NCI-H2196 (cell line): ENCODE measurements around the gene CKAP2.
"Not testable (repeated sequence)": the region's sequence is repeated elsewhere in the genome, so short reads cannot be mapped to it uniquely, and the experiment has no call there.

Source experiments
- DNase-seq: peaks from one replicate; lab custom pipeline; 2025; ENCODE audit not compliant: unreplicated experiment; lab: John Stamatoyannopoulos, UW

Gene CKAP2, protein sequence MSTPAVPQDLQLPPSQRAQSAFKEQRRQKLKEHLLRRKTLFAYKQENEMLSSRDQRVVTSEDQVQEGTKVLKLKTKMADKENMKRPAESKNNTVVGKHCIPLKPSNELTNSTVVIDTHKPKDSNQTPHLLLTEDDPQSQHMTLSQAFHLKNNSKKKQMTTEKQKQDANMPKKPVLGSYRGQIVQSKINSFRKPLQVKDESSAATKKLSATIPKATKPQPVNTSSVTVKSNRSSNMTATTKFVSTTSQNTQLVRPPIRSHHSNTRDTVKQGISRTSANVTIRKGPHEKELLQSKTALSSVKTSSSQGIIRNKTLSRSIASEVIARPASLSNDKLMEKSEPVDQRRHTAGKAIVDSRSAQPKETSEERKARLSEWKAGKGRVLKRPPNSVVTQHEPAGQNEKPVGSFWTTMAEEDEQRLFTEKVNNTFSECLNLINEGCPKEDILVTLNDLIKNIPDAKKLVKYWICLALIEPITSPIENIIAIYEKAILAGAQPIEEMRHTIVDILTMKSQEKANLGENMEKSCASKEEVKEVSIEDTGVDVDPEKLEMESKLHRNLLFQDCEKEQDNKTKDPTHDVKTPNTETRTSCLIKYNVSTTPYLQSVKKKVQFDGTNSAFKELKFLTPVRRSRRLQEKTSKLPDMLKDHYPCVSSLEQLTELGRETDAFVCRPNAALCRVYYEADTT

DNA sequence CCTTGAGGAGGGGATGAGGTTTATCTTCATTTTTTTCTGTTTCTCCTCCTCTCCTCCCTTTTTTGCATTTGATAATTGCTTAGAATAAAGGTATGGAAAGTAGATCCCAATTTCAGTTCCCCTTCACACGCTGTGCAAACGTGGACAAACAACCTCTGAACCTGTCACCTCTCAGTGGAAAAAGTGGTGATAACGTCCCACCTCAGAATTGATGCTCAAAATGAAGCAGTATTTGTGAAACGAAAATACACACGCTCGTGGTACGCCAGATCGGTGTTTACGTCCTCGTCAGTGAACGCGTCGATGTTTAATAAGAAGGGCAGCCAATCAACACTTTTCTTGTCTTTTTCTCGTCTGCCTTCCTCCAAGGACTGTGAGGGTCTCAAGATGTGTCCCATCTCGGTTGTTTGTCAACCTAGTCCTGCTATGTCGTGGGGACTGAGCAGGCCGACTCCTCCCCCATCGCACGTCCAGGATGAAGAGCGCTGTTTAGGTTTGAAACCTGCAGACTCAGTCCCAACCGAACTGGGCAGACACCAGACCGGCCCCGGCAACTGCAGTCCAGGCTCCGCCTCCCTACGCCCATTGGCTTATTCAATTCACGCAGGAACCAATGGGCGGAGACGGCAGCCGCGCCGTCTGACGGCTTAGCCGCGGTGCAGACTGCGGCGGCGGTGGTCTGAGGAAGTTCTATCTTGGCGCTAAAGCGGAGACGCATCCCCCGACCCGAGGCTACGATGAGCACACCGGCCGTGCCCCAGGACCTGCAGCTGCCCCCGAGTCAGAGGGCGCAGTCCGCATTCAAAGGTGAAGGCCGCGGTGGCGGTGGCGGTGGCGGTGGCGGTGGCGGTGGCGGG, at the start of gene CKAP2:
TSS of gene CKAP2 (plus strand) at position 659 of the 857 bp plus-strand sequence. CDS start at position 738, 79 bp downstream.
- peak; percentile 78 for DNase-seq

DNA sequence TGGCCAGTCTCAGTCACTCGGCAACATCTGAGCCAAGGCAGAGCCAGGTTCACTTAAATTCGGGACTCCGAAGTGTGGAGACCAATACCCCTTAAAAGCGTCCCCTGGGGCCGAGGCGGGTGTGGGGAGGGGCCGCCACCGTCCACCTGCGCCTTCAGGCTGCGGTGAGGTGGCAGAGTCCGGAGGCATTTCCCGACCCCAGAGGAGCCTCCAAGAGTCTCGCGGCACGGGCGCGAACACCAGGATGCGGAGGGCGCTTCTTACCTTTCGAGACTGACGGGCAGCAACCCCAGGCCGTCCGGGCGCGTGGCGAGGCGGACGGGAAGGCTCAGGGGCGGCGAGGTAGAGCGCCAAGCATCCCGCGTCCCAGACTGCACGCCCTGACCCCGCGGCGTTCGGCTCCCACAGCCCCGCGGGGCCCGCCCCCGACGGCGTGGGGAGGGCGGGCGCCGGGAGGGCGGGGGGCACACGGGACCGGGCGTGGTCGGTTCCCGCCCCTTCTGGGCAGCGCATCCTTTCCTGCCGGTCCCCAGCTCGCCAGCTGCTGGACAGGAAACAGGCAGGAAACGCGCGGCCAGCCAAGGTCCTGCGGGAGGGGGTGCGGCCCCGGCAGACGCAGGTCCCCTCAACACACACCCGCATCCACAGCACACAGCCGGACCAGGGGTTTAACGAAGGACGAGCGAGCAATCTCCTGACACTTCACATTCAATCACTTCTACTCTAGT, 49.3 kb upstream of the CKAP2 start, which contains the start of gene THSD1:
TSS of gene THSD1 (minus strand) at position 406 of the 728 bp plus-strand sequence. CDS start 3,572 bp downstream, outside the sequence.
- no peak for DNase-seq

DNA sequence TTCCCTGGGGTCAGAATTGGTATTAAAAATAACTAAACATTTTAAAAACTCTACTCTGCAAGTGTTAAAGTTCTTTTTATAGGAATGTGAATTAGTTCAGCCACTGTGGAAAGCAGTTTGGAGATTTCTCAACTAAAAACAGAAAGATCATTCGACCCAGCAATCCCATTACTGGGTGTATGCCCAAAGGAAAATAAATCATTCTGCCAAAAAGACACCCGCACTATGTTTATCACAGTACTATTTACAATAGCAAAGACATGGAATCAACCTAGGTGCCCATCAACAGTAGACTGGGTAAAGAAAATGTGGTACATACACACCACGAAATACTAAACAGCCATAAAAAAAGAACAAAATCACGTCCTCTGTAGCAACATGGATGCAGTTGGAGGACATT, 48.6 kb upstream of the CKAP2 start:
- no peak for DNase-seq

DNA sequence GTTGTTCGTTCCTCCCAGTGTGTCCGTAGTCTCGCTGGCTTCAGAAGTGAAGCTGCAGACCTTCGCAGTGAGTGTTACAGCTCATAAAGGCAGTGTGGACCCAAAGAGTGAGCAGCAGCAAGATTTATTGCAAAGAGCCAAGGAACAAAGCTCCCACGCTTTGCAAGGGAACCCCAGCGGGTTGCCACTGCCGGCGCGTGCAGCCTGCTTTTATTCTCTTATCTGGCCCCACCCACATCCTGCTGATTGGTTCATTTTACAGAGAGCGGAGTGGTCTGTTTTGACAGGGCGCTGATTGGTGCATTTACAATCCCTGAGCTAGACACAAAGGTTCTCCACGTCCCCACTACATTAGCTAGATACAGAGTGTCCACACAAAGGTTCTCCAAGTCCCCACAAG, 47.8 kb upstream of the CKAP2 start:
- DNase-seq: not testable (repeated sequence)

DNA sequence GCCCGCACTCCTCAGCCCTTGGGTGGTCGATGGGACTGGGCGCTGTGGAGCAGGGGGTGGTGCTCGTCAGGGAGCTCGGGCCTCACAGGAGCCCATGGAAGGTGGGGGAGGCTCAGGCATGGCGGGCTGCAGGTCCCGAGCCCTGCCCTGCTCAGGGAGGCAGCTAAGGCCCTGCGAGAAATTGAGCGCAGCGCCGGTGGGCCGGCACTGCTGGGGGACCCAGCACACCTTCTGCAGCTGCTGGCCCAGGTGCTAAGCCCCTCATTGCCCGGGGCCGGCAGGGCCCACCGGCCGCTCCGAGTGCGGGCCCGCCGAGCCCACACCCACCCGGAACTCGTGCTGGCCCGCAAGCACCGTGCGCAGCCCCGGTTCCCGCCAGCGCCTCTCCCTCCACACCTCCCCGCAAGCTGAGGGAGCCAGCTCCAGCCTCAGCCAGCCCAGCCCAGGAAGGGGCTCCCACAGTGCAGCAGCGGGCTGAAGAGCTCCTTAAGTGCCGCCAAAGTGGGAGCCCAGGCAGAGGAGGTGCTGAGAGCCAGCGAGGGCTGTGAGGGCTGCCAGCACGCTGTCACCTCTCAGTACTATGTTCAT, 47.1 kb upstream of the CKAP2 start:
- DNase-seq: not testable (repeated sequence)

DNA sequence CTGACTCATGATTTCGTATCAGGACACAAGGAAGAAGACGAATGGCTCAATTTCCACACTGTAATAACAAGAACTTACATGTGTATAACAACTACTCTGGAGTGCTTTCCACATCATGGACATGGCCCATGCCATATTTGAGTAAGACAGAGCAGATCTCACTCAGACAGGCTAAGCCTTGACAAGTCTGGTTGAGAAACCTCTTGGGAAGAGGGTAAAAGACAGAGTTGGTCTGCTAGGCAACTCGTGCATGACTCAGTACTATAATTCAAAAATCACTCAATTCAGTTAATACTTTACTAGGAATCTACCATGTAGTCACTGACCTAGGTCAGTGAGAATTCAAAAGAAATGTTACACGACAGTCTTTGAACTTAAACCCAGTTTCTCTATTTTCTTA, 43.6 kb upstream of the CKAP2 start:
- DNase-seq: no peak

DNA sequence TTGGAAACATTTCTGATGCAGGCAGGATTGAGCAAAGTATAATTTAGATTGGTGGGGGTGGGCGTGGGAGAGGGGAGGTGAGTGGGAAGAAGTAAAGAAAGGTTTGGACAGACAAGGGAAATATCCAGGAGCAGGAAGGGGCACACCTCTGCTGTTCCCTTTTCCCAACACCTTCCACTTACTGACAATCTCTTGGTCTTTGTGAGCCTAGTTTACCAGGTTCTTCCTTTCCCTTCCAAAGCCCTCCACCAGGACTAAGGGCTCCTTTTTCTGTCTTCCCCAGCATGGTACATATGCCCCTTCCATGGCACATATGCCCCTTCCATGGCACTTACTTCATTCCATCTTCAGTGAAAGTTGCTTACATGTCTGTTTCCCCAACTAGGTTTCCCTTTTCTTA, 43.1 kb upstream of the CKAP2 start:
- no peak for DNase-seq

DNA sequence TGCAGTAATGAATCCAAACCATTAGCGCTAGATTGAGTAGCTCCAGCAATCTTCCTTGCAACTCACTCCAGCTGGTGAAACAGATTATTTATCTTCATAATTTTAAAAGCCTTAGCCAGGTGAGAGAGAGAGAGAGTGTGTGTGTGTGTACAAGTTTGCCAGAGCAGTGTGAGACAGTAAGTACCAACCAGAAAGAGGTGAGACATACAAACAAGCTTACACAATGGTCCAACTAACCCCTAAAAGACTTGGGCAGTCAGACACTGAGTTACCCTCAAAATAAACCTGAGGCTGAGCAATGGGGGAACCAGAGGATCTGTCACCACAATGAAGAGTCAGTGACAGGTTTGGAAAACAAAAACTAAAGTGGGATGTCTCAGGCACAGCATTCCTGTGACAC, 41.2 kb upstream of the CKAP2 start:
- no peak for DNase-seq

DNA sequence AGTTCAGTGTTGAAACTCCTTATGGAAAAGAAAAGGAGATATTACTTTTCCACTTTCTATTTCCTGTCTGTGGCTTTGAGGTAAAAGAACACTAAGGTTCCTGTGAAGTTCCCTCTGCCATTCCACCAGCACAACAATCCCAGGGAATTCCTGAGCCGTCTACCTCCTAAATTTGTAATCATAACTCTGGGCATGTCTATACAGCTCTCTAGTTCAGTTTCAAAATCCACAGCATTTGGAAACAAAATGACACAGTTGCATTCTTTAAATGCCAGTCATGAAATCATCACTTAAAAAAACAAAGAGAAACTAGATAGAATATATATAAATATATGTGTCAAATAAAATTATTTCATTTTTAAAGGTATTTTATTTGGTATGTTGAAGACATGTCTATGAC, 40.3 kb upstream of the CKAP2 start:
- no peak for DNase-seq

DNA sequence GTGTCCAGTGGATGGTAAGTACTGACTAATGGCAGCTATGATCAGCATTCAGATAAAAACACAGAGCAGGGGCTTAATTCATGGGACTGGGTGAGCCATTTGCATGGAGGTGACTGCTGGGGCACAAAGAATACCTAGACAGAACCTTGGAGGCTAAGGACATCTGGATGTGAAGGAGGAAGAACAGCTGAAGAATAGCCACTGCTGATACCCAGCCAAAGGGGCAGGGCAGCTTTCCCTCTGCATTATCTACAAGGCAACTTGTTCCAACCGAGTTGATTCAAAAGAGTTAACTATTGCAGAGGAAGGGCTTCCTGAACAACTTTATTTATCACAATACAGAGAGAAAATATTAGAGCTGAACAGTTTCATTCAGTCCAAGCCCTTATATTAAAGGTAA, 36.2 kb upstream of the CKAP2 start:
- DNase-seq: no peak

DNA sequence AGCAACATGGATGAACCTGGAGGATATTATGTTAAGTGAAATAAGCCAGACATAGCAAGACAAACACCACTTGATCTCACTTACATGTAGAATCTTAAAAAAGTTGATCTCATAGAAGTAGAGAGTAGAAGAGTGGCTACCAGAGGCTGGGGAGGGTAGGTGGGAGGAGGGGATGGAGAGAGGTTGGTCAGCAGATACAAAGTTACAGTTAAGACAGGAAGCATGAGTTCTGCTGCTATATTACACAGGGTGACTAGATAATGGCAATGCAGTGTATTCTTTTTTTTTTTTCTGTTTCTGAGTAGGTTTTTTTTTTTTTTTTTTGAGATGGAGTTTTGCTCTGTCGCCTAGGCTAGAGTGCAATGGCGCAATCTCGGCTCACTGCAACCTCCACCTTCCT, 34.1 kb upstream of the CKAP2 start:
- no peak for DNase-seq

DNA sequence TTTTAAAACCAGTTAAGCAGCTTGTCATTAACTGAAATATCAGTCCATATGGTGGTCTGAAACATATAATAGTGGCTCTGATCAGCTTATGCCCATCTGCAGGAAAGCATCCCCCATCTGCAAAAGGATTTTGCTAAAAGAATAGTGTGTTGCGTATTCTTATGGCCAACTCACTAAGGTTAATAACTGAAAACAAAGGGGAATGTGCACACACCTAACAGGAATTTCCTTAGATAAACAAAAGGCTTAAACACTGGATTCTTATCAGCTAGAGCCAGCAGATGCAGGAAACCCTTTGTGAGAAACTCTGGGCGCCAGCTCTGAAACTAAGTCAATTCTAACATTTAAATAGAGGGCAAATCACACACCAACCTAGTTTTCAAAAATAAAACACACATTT, 27.0 kb upstream of the CKAP2 start:
- DNase-seq: no peak

DNA sequence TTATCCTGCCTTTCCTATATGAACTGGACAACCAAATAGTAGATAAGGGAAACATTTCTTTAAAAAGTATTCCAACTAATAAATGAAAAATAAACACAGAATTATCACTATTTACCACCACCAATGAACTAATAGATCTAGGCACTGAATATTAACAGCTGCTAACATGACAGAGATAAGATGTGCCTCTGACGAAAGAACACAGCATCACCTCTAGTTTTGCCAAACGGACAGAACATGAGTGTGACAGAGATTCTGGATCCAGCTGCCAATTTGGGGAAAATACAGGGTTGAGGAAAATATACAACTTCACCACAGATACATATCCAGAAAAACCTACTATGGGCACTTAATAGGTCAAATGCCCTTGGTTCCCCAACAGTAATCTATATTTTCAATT, 22.8 kb upstream of the CKAP2 start:
- no peak for DNase-seq

DNA sequence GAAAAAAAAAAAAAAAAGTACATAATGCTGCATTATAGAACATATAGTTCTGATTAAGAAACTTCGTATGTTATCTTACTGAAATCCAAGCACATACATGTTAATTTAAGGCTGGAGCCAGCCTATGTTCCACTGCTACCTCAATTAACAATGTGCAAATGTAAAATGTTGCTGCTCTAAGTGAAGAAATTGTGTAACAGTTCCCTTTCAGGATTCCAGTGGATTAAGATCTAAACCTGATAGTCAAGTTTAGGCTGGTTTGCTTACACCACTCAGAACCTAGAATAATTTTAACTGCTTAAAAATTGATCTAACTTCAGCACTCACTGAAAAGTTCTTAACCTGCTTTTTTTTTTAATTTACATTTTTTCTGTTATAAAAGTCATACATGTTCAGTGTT, 9.0 kb upstream of the CKAP2 start:
- no peak for DNase-seq

DNA sequence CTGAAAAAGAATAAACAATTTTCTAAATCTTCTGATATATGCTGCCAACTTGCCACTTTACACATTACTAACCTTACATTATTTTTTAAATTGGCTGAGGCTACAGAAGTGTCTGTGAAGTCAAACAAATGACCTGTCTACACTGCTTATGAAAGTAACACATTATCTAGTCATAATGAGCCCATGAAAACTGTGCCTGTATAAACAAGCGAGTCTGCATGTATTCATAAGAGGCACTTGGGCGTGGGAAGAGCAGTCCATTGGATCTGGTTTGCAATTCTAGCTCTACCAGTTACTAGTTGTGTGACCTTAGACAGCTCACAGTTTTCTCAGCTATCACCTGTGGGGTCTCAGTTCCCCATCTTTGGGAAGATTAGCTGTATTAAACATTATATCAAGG, 7.9 kb upstream of the CKAP2 start:
- no peak for DNase-seq

DNA sequence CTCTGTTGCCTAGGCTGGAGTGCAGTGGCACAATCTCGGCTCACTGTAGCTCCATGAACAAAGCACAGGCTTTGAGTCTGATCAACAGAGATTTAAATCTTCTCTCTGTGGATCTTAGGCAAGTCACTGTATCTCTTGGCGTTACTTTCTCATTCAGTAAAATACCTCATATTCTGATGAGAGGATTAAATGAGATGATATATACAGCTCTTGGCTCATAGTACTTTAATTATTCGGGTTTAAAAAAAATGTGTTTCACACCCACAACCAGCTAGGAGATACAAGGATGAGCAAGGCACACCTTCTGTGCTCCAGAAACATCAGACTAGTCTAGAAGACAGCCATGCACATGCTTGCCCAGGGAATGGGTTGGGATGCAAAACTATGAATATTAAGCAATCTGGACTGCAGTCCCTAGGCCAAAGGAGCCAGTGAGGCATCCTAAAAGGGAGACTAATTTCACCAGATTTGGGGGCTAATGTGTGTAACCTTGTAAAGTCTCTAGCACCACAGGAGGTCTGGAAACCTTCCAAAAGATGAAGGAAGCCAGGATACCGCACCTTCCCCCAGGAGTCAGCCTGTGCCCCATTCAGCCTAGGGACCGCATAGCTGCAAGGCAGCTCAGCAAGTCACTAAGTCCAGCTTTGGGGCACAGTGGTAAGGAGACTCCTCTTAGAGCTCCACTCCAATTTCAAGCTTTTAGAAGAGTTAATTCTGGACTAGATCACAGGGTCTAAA, 7.3 kb upstream of the CKAP2 start:
- no peak for DNase-seq

DNA sequence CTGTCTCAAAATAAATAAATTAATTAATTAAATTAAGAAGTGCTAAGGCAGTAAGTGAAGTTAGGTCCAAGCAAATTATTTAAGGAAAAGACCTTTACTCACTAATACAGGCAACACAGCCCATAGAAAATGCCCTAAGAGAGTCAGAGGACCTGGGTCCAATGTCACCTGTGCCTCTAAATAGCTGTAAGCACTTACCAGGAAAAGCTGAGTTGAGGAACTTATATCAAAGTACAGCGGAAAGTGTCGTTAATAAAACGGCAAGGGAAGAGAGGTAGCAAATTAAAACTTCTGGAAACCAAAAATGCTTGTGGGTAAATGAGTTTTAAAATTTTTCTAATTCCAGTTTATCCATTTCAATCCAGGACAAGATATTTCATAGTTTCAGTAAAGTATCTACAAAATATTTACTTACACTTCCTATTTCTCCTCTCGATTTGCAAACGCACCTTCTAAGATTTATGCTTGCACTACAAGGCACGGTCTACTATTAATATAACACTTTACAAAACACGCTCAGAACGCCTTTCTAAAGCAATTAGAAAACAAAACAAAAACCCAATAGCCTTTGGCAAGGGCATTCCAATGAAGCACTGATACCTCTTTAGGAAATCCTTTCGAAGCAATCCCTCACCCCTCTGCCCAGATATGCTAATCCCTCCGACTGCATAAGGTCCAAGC, 5.8 kb upstream of the CKAP2 start:
- no peak for DNase-seq

DNA sequence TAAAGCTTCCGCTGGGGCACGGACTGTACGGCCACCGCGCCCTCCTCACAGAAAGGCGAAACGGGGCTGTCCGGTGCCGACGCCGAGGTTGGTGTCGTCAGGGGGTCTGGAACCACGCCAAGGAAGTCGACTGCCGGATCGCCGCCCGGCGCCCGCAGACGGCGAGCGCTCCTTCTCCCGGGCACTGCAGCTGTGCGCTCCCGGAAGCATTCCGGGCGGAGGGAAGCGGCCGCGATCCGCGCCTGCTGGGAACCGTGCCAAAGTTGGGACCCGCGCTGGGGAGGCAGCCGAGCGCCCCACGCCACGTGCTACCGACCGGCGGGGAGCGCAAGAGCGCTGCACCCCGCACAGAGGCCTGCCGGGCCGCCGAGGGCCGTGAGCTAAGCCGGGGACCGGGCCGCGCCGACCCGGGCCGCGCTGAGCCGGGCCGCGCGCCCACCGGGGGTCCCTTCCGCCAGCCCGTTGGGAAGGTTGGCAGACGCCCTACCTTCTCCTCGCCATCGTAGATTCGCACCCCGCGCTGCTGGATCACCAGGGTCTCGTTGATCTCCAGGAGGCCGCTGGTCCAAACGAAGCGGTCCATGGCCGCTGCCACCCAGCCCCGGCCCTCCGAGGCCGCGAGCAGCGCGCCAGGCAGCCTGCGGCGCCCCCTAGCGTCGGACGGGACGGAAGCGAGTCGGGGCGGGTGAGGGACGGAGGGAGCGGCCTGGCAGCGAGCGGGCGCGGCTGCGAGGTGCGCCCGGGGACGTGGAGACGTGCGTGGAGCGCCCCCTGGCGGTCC, 5.1 kb upstream of the CKAP2 start, which contains the start of gene VPS36:
TSS of gene VPS36 (minus strand) at position 623 of the 781 bp plus-strand sequence. CDS start at position 583, 40 bp downstream.
- peak; percentile 88 for DNase-seq
